Head of caudate nucleus (tissue), 42 donors: ENCODE results near the gene CACNA1G.

Experiments
- DNase-seq, 42 donors: peaks; one replicate each; pipeline versions ENCODE4 v3.0.0 to v3.0.0-alpha.2; 2020 to 2021; ENCODE audit warnings: mixed read lengths in 7 of 42
- intact Hi-C: fragments of 100-400 bp; cut with DNase I; formaldehyde crosslinking; loops from one replicate; pipeline ENCODE4 v1.15.0; 2022

Gene CACNA1G

GRCh38 chr17:50620237-50620636, 59.7 kb downstream of the CACNA1G start:
- intact Hi-C loops, result no loop called here
- DNase-seq, result no peak

GRCh38 chr17:50620858-50621257, 60.3 kb downstream of the CACNA1G start:
- intact Hi-C loops, result no loop called here
- no peak for DNase-seq

GRCh38 chr17:50621574-50622031, 61.1 kb downstream of the CACNA1G start:
- no peak for DNase-seq
- intact Hi-C loops, result no loop called here

GRCh38 chr17:50624321-50624934, 63.9 kb downstream of the CACNA1G start:
- peak in 2 of 42 donors; percentile 26 to 51 for DNase-seq
- intact Hi-C loops, result no loop called here

- intact Hi-C loops, result loop anchor here (5.0 kb wide), 1 partner anchor 83 kb away; no protein-coding TSS in a partner anchor
- DNase-seq, result no peak
These were observed 64.7 kb downstream of the CACNA1G start for GRCh38 chr17:50625032-50625871.

- peak in 39 of 42 donors; percentile 28 to 81 (median 55) for DNase-seq
- intact Hi-C loops, result loop anchor here (5.0 kb wide), 1 partner anchor 84 kb away; no protein-coding TSS in a partner anchor
These were observed 65.6 kb downstream of the CACNA1G start for GRCh38 chr17:50626037-50626574.

GRCh38 chr17:50627036-50627781, 66.7 kb downstream of the CACNA1G start:
- DNase-seq, result no peak
- intact Hi-C loops, result loop anchor here (5.0 kb wide), 1 partner anchor 85 kb away; no protein-coding TSS in a partner anchor

- intact Hi-C loops, result loop anchor here (5.0 kb wide), 1 partner anchor 86 kb away; no protein-coding TSS in a partner anchor
- peak in 2 of 42 donors; percentile 32 to 44 for DNase-seq
These were observed 67.5 kb downstream of the CACNA1G start for GRCh38 chr17:50627782-50628601.

- intact Hi-C loops, result loop anchor here (5.0 kb wide), 1 partner anchor 88 kb away; no protein-coding TSS in a partner anchor
- DNase-seq, result no peak
These were observed 69.4 kb downstream of the CACNA1G start for GRCh38 chr17:50629902-50630301.

- DNase-seq, result peak in 15 of 42 donors; percentile 13 to 68 (median 36)
- intact Hi-C loops, result no loop called here
These were observed 70.1 kb downstream of the CACNA1G start for GRCh38 chr17:50630524-50631194.

GRCh38 chr17:50631195-50631907, 70.8 kb downstream of the CACNA1G start:
- intact Hi-C loops, result no loop called here
- peak in 11 of 42 donors; percentile 32 to 58 (median 42) for DNase-seq

GRCh38 chr17:50631908-50632571, 71.5 kb downstream of the CACNA1G start:
- DNase-seq, result no peak
- intact Hi-C loops, result no loop called here

GRCh38 chr17:50632637-50633036, 72.1 kb downstream of the CACNA1G start:
- DNase-seq, result no peak
- intact Hi-C loops, result no loop called here

GRCh38 chr17:50633683-50634082, 73.2 kb downstream of the CACNA1G start:
- intact Hi-C loops, result no loop called here
- no peak for DNase-seq

- intact Hi-C loops, result no loop called here
These were observed 73.9 kb downstream of the CACNA1G start, which contains the start of gene ABCC3 for GRCh38 chr17:50634224-50634914. Gene ABCC3, plus strand, starts transcription at chr17:50634881. Its CDS starts 56 bp downstream, at chr17:50634937.

More at GRCh38 chr17:50634224-50634914, 73.9 kb downstream of the CACNA1G start, which contains the start of gene ABCC3:
- no peak for DNase-seq
